HUES48 (cell line): ENCODE data around the gene TEDC1.

Source experiments
- H3K27ac ChIP-seq: one replicate; pipeline ENCODE4 v1.7.0; 2013; ENCODE audit warnings: low read depth, low read length, inconsistent platforms
- H3K27me3 ChIP-seq: 2 replicates; pipeline ENCODE4 v1.6.1; 2013; ENCODE audit warnings: mild to moderate bottlenecking, low read length; ENCODE audit not compliant: control insufficient read depth, insufficient read depth
- H3K36me3 ChIP-seq: 2 replicates; pipeline ENCODE4 v1.6.1; 2013; ENCODE audit warnings: low read length; ENCODE audit not compliant: control insufficient read depth, insufficient read depth
- H3K4me1 ChIP-seq: 2 replicates; pipeline ENCODE4 v1.6.1; 2013; ENCODE audit warnings: mild to moderate bottlenecking, low read length; ENCODE audit not compliant: control insufficient read depth, insufficient read depth
- H3K4me3 ChIP-seq: 2 replicates; pipeline ENCODE4 v1.5.1; 2013; ENCODE audit warnings: mild to moderate bottlenecking, low read depth, low read length
- H3K9ac ChIP-seq: 2 replicates; pipeline ENCODE4 v1.6.1; 2013; ENCODE audit warnings: mild to moderate bottlenecking, low read depth, low read length, moderate library complexity
- H3K9me3 ChIP-seq: 2 replicates; pipeline ENCODE4 v1.6.1; 2013; ENCODE audit warnings: low read length; ENCODE audit not compliant: control insufficient read depth, insufficient read depth

The TEDC1 gene

GRCh38 chr14:105449276-105450122, 41.5 kb upstream of the TEDC1 start:
- no peaks in the 10 kb centered on the region for H3K27me3 ChIP-seq
- no peaks in the 10 kb centered on the region for H3K4me1 ChIP-seq
- no peak overlapping the region for H3K27ac ChIP-seq
- no peak overlapping the region for H3K9ac ChIP-seq
- no peak overlapping the region for H3K4me3 ChIP-seq
- peaks cover 59% of the 10 kb centered on the region for H3K36me3 ChIP-seq
- H3K9me3 ChIP-seq = no peaks in the 10 kb centered on the region

GRCh38 chr14:105450123-105450505, 40.9 kb upstream of the TEDC1 start:
- Histone ChIP-seq H3K27ac (no peak overlapping the region), H3K9ac (no peak overlapping the region), H3K36me3 (peaks cover 63% of the 10 kb centered on the region), H3K4me3 (no peak overlapping the region), H3K9me3 (no peaks in the 10 kb centered on the region), H3K27me3 (no peaks in the 10 kb centered on the region), H3K4me1 (no peaks in the 10 kb centered on the region)

- Histone ChIP-seq H3K27me3 (no peaks in the 10 kb centered on the region), H3K9ac (no peak overlapping the region), H3K36me3 (peaks cover 63% of the 10 kb centered on the region), H3K9me3 (no peaks in the 10 kb centered on the region), H3K4me1 (no peaks in the 10 kb centered on the region), H3K4me3 (no peak overlapping the region), H3K27ac (no peak overlapping the region)
These were observed 40.0 kb upstream of the TEDC1 start for GRCh38 chr14:105450864-105451720.

- Histone ChIP-seq H3K36me3 (peaks cover 79% of the 10 kb centered on the region), H3K4me1 (no peaks in the 10 kb centered on the region), H3K27me3 (no peaks in the 10 kb centered on the region), H3K9ac (no peak overlapping the region), H3K27ac (no peak overlapping the region), H3K4me3 (no peak overlapping the region), H3K9me3 (no peaks in the 10 kb centered on the region)
These were observed 38.1 kb upstream of the TEDC1 start for GRCh38 chr14:105452963-105453362.

- Histone ChIP-seq H3K9me3 (no peaks in the 10 kb centered on the region), H3K27ac (no peak overlapping the region), H3K36me3 (peaks cover 86% of the 10 kb centered on the region), H3K4me3 (no peak overlapping the region), H3K27me3 (no peaks in the 10 kb centered on the region), H3K4me1 (no peaks in the 10 kb centered on the region), H3K9ac (no peak overlapping the region)
These were observed 37.2 kb upstream of the TEDC1 start for GRCh38 chr14:105453847-105454246.

- Histone ChIP-seq H3K9ac (no peak overlapping the region), H3K9me3 (no peaks in the 10 kb centered on the region), H3K36me3 (peaks cover 83% of the 10 kb centered on the region), H3K4me3 (no peak overlapping the region), H3K27ac (no peak overlapping the region), H3K27me3 (no peaks in the 10 kb centered on the region), H3K4me1 (no peaks in the 10 kb centered on the region)
These were observed 35.9 kb upstream of the TEDC1 start for GRCh38 chr14:105455086-105455640.

DNA sequence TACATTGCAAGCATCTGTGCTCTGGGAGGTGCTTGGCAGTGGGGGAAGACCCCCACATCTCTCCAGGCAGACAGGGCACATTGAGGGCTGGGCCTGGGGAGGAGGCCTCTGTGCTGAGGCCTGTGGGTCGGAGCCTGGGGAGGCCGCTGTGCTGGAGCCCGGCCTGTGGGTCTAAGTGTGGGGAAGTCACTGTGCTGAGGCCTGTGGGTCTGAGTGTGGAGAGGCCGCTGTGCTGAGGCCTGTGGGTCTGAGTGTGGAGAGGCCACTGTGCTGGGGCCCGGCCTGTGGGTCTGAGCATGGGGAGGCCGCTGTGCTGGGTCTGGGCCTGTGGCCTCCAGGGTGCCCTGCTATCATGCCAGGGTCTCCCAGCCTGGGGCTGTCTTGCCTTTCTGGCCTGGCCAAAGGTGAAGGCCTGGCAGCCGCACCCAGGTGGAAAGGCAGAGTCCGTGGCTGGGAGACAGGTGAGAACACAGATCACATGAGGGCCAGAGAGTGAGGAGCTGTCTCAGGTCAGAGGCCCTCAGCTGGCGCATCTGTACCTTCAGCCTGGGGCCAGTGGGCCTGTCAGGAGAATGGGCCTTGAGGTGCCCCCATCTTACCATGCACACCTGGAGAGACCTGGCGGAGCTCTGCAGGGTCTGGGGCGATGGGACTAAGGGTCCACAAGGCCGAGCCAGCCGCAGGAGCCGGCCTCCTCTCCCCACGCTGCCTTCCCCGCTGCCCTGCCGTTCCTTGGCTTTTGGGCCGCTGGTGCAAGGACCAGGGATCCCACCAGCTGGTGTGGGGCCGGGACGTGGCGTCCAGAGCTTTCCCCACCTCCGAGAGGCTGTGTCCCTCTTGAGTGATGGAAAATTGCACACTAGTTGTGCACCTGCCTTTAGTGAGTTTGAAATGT, 35.0 kb upstream of the TEDC1 start:
- no peaks in the 10 kb centered on the region for H3K9me3 ChIP-seq
- H3K4me3 ChIP-seq = no peak overlapping the region
- H3K27ac ChIP-seq = no peak overlapping the region
- H3K36me3 ChIP-seq = peaks cover 83% of the 10 kb centered on the region
- H3K4me1 ChIP-seq = no peaks in the 10 kb centered on the region
- no peaks in the 10 kb centered on the region for H3K27me3 ChIP-seq
- H3K9ac ChIP-seq = no peak overlapping the region

- Histone ChIP-seq H3K4me1 (no peaks in the 10 kb centered on the region), H3K27ac (no peak overlapping the region), H3K27me3 (no peaks in the 10 kb centered on the region), H3K9ac (no peak overlapping the region), H3K36me3 (peaks cover 83% of the 10 kb centered on the region), H3K9me3 (no peaks in the 10 kb centered on the region), H3K4me3 (no peak overlapping the region)
These were observed 34.1 kb upstream of the TEDC1 start for GRCh38 chr14:105456736-105457617.

DNA sequence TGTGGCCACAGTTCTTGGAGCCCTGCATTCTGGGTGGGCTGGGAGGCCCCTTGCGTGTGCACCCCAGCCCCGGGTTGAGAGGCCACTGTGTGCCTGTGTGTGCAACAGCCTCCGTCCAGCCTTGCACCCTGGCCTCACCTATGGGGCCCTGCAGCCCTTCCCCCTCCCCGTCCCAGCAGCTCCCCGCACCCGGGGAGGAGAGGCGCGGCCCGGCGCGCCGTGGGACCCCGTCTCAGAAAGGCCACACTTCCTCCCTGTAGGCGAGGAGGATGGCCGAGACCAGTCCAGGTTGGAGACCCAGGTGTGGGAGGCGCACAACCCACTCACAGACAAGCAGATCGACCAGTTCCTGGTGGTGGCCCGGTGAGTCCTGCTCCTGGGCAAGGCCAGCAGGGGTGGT, 33.0 kb upstream of the TEDC1 start:
- Histone ChIP-seq H3K27ac (no peak overlapping the region), H3K9ac (no peak overlapping the region), H3K4me3 (no peak overlapping the region), H3K4me1 (no peaks in the 10 kb centered on the region), H3K9me3 (no peaks in the 10 kb centered on the region), H3K27me3 (no peaks in the 10 kb centered on the region), H3K36me3 (peaks cover 80% of the 10 kb centered on the region)

- no peaks in the 10 kb centered on the region for H3K4me1 ChIP-seq
- no peak overlapping the region for H3K4me3 ChIP-seq
- no peak overlapping the region for H3K27ac ChIP-seq
- peaks cover 80% of the 10 kb centered on the region for H3K36me3 ChIP-seq
- no peaks in the 10 kb centered on the region for H3K9me3 ChIP-seq
- H3K27me3 ChIP-seq = no peaks in the 10 kb centered on the region
- H3K9ac ChIP-seq = no peak overlapping the region
These were observed 32.5 kb upstream of the TEDC1 start for GRCh38 chr14:105458571-105458970.
